Hepatocyte (in vitro differentiated cells): Measurements from ENCODE around the gene MOBP. TPM values are rescaled to one million over a fixed set of nuclear protein-coding genes. Genes with fewer than 3 reads are reported as not detected.

Experiments
- DNase-seq: peaks from one replicate; pipeline ENCODE4 v3.0.0-alpha.2; 2016; ENCODE audit warnings: low spot score
- H2AFZ ChIP-seq: fragments of 200-600 bp; sonication (generic); 2 replicates; pipeline ENCODE4 v1.6.0; 2016; ENCODE audit warnings: antibody characterized with exemption, mild to moderate bottlenecking
- H3K27ac ChIP-seq: fragments of 200-600 bp; sonication (generic); 2 replicates; pipeline ENCODE4 v1.5.1; 2016; ENCODE audit warnings: mild to moderate bottlenecking
- H3K27me3 ChIP-seq: fragments of 200-600 bp; sonication (generic); 2 replicates; pipeline ENCODE4 v1.6.1; 2016
- H3K36me3 ChIP-seq: fragments of 200-600 bp; sonication (generic); replicated peaks from 2 replicates; pipeline ENCODE4 v1.5.1; 2016; ENCODE audit warnings: low read depth; ENCODE audit not compliant: insufficient read depth
- H3K4me1 ChIP-seq: fragments of 200-600 bp; sonication (generic); 2 replicates; pipeline ENCODE4 v1.5.1; 2016; ENCODE audit warnings: mild to moderate bottlenecking, moderate library complexity; ENCODE audit not compliant: insufficient read depth
- H3K4me2 ChIP-seq: fragments of 200-600 bp; sonication (generic); 2 replicates; pipeline ENCODE4 v1.6.0; 2016
- H3K4me3 ChIP-seq: fragments of 200-600 bp; sonication (generic); 2 replicates; pipeline ENCODE4 v1.5.1; 2016; ENCODE audit warnings: mild to moderate bottlenecking
- H3K79me2 ChIP-seq: fragments of 200-600 bp; sonication (generic); 2 replicates; pipeline ENCODE4 v1.6.0; 2017; ENCODE audit warnings: mild to moderate bottlenecking
- H3K9me2 ChIP-seq: fragments of 200-600 bp; sonication (generic); replicated peaks from 2 replicates; pipeline ENCODE4 v1.6.0; 2017; ENCODE audit warnings: mild to moderate bottlenecking; ENCODE audit not compliant: insufficient read depth
- H3K9me3 ChIP-seq: fragments of 200-600 bp; sonication (generic); 2 replicates; pipeline ENCODE4 v1.5.1; 2016; ENCODE audit warnings: low read depth, mild to moderate bottlenecking
- H4K20me1 ChIP-seq: fragments of 200-600 bp; sonication (generic); 2 replicates; pipeline ENCODE4 v1.6.0; 2016; ENCODE audit warnings: mild to moderate bottlenecking; ENCODE audit not compliant: insufficient read depth, poor library complexity, severe bottlenecking
- CTCF ChIP-seq: fragments of 200-600 bp; sonication (generic); IDR thresholded peaks from 2 replicates; pipeline ENCODE4 v1.5.1; 2016; ENCODE audit warnings: antibody characterized with exemption, mild to moderate bottlenecking; ENCODE audit not compliant: poor library complexity
- EZH2 ChIP-seq: fragments of 200-600 bp; sonication (generic); IDR thresholded peaks from 2 replicates; pipeline ENCODE4 v1.6.1; 2016; ENCODE audit warnings: antibody characterized with exemption, mild to moderate bottlenecking, borderline replicate concordance
- EZH2phosphoT487 ChIP-seq: fragments of 200-600 bp; sonication (generic); IDR thresholded peaks from one replicate; pipeline ENCODE4 v1.6.1; 2018; ENCODE audit warnings: antibody characterized with exemption, mild to moderate bottlenecking, low read depth, moderate library complexity; ENCODE audit not compliant: unreplicated experiment, severe bottlenecking
- WGBS: methylation state at CpG from one replicate; pipeline ENCODE4 v1.1.6; 2016; ENCODE audit warnings: low lambda C conversion rate; ENCODE audit errors: missing lambda C conversion rate; 5-methylcytosine and 5-hydroxymethylcytosine counted together
- polyA plus RNA-seq: library from polyadenylated mRNA; unstranded; fragments of >200 nt; fragmentation: Nextera tagmentation; extraction: Ambion mirVana; gene quantifications from 2 replicates; pipeline ENCODE4 v1.2.1, GENCODE V29; 2016
- total RNA-seq: library from RNA; depleted of rRNA; stranded (reverse); fragments of >200 nt; gene quantifications from 2 replicates; pipeline ENCODE4 v1.2.3, GENCODE V29; 2014

Gene MOBP
- total and polyA plus RNA-seq, 2 experiments from 2014 or later, result 0.10 to 0.17 TPM

GRCh38 chr3:39519554-39520288 is 52.2 kb downstream of the MOBP start:
- H3K9me3 ChIP-seq, result no peaks in the 10 kb centered on the region
- no peaks in the 10 kb centered on the region for H3K9me2 ChIP-seq
- no peaks in the 10 kb centered on the region for H3K27me3 ChIP-seq
- H3K36me3 ChIP-seq, result no peaks in the 10 kb centered on the region
- H4K20me1 ChIP-seq, result no peaks in the 10 kb centered on the region
- no peak for DNase-seq
- no peak overlapping the region for H3K4me2 ChIP-seq
- TF ChIP-seq EZH2, result no peak
- no peak for TF ChIP-seq CTCF
- no peak for TF ChIP-seq EZH2phosphoT487
- no peaks in the 10 kb centered on the region for H3K4me1 ChIP-seq
- H3K4me3 ChIP-seq, result no peak overlapping the region
- H2AFZ ChIP-seq, result no peak overlapping the region
- H3K79me2 ChIP-seq, result no peaks in the 10 kb centered on the region
- WGBS, result 59% methylated on average over 3 of the region's 3 CpGs
- H3K27ac ChIP-seq, result no peak overlapping the region

GRCh38 chr3:39521456-39521855 is 54.0 kb downstream of the MOBP start:
- TF ChIP-seq EZH2phosphoT487 (no peak), EZH2 (no peak), CTCF (no peak)
- 97% methylated on average over 3 of the region's 3 CpGs for WGBS
- no peaks in the 10 kb centered on the region for H3K9me2 ChIP-seq

GRCh38 chr3:39524107-39524506 is 56.6 kb downstream of the MOBP start:
- no peak overlapping the region for H3K27ac ChIP-seq
- TF ChIP-seq EZH2phosphoT487 (no peak), EZH2 (no peak), CTCF (no peak)
- H3K79me2 ChIP-seq, result no peaks in the 10 kb centered on the region
- H3K4me2 ChIP-seq, result no peak overlapping the region
- 84% methylated on average over 1 of the region's 1 CpG for WGBS
- H3K9me3 ChIP-seq, result no peaks in the 10 kb centered on the region
- no peak for DNase-seq
- no peaks in the 10 kb centered on the region for H3K4me1 ChIP-seq
- no peaks in the 10 kb centered on the region for H4K20me1 ChIP-seq
- no peak overlapping the region for H3K4me3 ChIP-seq
- H3K27me3 ChIP-seq, result no peaks in the 10 kb centered on the region
- no peak overlapping the region for H2AFZ ChIP-seq
- H3K36me3 ChIP-seq, result no peaks in the 10 kb centered on the region
- H3K9me2 ChIP-seq, result no peaks in the 10 kb centered on the region

More at GRCh38 chr3:39521456-39521855, 54.0 kb downstream of the MOBP start:
- no peaks in the 10 kb centered on the region for H3K27me3 ChIP-seq
- no peak overlapping the region for H2AFZ ChIP-seq
- no peaks in the 10 kb centered on the region for H3K9me3 ChIP-seq
- no peaks in the 10 kb centered on the region for H3K79me2 ChIP-seq
- no peak overlapping the region for H3K27ac ChIP-seq
- H3K4me3 ChIP-seq, result no peak overlapping the region
- H3K4me2 ChIP-seq, result no peak overlapping the region
- no peaks in the 10 kb centered on the region for H3K4me1 ChIP-seq
- no peaks in the 10 kb centered on the region for H3K36me3 ChIP-seq
- no peak for DNase-seq
- no peaks in the 10 kb centered on the region for H4K20me1 ChIP-seq

- TF ChIP-seq CTCF (no peak), EZH2phosphoT487 (no peak), EZH2 (no peak)
- no peaks in the 10 kb centered on the region for H3K79me2 ChIP-seq
- H3K4me2 ChIP-seq, result no peak overlapping the region
- no peaks in the 10 kb centered on the region for H4K20me1 ChIP-seq
- no peaks in the 10 kb centered on the region for H3K4me1 ChIP-seq
- H2AFZ ChIP-seq, result no peak overlapping the region
- 78% methylated on average over 4 of the region's 4 CpGs for WGBS
- H3K9me3 ChIP-seq, result no peaks in the 10 kb centered on the region
- H3K27ac ChIP-seq, result no peak overlapping the region
- no peak for DNase-seq
- H3K36me3 ChIP-seq, result no peaks in the 10 kb centered on the region
- no peaks in the 10 kb centered on the region for H3K27me3 ChIP-seq
- no peaks in the 10 kb centered on the region for H3K9me2 ChIP-seq
- no peak overlapping the region for H3K4me3 ChIP-seq
These were observed 61.4 kb downstream of the MOBP start for GRCh38 chr3:39528844-39529243.
